Endothelial cell of hepatic sinusoid (primary cell): Measurements from ENCODE around the gene ATP4B.

Experiments
- in situ Hi-C: cut with HindIII; loops from 2 replicates; pipeline ENCODE4 v1.10.0; 2017; ENCODE audit warnings: low sequenced_read_pairs

ATP4B gene

GRCh38 chr13:113643593-113643992 lies 14.4 kb downstream of the ATP4B start:
- in situ Hi-C loops, result no loop called here

GRCh38 chr13:113642563-113642962 lies 15.4 kb downstream of the ATP4B start:
- in situ Hi-C loops, result no loop called here

- in situ Hi-C loops, result no loop called here
Observed at GRCh38 chr13:113641426-113641825, 16.6 kb downstream of the ATP4B start.

- in situ Hi-C loops, result no loop called here
Observed at GRCh38 chr13:113639616-113640262, 18.3 kb downstream of the ATP4B start.

GRCh38 chr13:113638806-113639205 lies 19.2 kb downstream of the ATP4B start:
- in situ Hi-C loops, result no loop called here

GRCh38 chr13:113638173-113638746 lies 19.7 kb downstream of the ATP4B start:
- in situ Hi-C loops, result no loop called here

GRCh38 chr13:113637262-113638160 lies 20.5 kb downstream of the ATP4B start:
- in situ Hi-C loops, result no loop called here

- in situ Hi-C loops, result no loop called here
Observed at GRCh38 chr13:113636266-113636963, 21.6 kb downstream of the ATP4B start.

GRCh38 chr13:113635709-113636108 lies 22.3 kb downstream of the ATP4B start:
- in situ Hi-C loops, result no loop called here

GRCh38 chr13:113635048-113635420 lies 23.0 kb downstream of the ATP4B start:
- in situ Hi-C loops, result no loop called here

- in situ Hi-C loops, result no loop called here
Observed at GRCh38 chr13:113634279-113635047, 23.5 kb downstream of the ATP4B start.

- in situ Hi-C loops, result no loop called here
Observed at GRCh38 chr13:113633485-113633873, 24.5 kb downstream of the ATP4B start.

- in situ Hi-C loops, result no loop called here
Observed at GRCh38 chr13:113632706-113633484, 25.1 kb downstream of the ATP4B start.

GRCh38 chr13:113631341-113632095 lies 26.5 kb downstream of the ATP4B start:
- in situ Hi-C loops, result no loop called here

- in situ Hi-C loops, result no loop called here
Observed at GRCh38 chr13:113630804-113631203, 27.2 kb downstream of the ATP4B start.

- in situ Hi-C loops, result no loop called here
Observed at GRCh38 chr13:113630296-113630695, 27.7 kb downstream of the ATP4B start.

- in situ Hi-C loops, result no loop called here
Observed at GRCh38 chr13:113629866-113630265, 28.1 kb downstream of the ATP4B start.

- in situ Hi-C loops, result no loop called here
Observed at GRCh38 chr13:113628291-113629270, 29.4 kb downstream of the ATP4B start.
